ENCODE data around the gene MORN1. TPM values are rescaled to one million over a fixed set of nuclear protein-coding genes. Genes with fewer than 3 reads are reported as not detected.

MORN1 gene
- total and polyA plus RNA-seq, 10 of the 15 experiments (the other 5 are each of a cell fraction or from before 2014, with no cell fraction given), result 0.76 to 7.9 (median 5.5) TPM

DNA sequence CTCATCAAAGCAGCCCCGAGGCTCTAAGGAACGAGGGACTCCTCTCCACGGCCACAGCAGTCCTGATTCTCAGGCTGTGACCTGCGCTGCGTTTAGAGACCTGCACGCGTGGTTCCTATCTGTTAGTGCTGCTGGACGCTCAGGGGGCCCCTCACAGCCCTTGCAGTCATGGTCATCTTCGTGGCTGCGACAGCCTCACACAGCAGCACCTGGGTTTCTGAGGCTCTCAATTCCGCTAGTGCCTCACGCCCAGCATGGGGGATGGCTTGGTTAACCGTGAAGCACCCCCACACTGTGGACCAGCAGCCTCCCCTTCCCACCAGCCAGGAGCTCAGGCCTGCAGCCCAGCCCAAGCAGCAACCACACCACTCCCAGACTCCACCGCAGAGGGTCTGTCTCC is 7.8 kb downstream of the MORN1 start (continued):
- TF ChIP-seq SREBF1 (IDR thresholded peaks at IDR 0.05; ENCODE audit: low read length) (no peak), BCL3 (IDR thresholded peaks at IDR 0.05; ENCODE audit: borderline replicate concordance, insufficient read depth, low read depth, low read length, poor library complexity, severe bottlenecking) (no peak), KLF5 (IDR thresholded peaks at IDR 0.05; ENCODE audit: partially characterized antibody) (no peak)

- DNase-seq (ENCODE audit: low read depth, low spot score) (no peak), ATAC-seq (peak; percentile 74), FAIRE-seq (no peak)
- 35% methylated on average over 13 of the region's 13 CpGs for WGBS (ENCODE audit: insufficient coverage, insufficient replicate concordance, low lambda C conversion rate, missing lambda C conversion rate)
- CTCF ChIA-PET, result interaction anchor here (0.5 to 4.4 kb wide), 12 partner anchors 9 to 1415 kb away, joined by 3 to 98 read pairs (median 7); partner anchors contain the start of genes FAAP20, MORN1 and RER1
- peaks cover 4% of the 10 kb centered on the region; the same call in 1 of the 2 replicates for H3K79me2 ChIP-seq (ENCODE audit: control insufficient read depth, insufficient read depth, low read length)
- SMC1A ChIA-PET (ENCODE audit: uncharacterized antibody, unreplicated experiment), result interaction anchor here (0.7 to 4.2 kb wide), 4 partner anchors 154 to 187 kb away, joined by 3 to 62 read pairs (median 3); partner anchors contain the start of gene FAAP20
- H3K4me3 ChIP-seq, result no peak overlapping the region
- H3K36me3 ChIP-seq (ENCODE audit: control insufficient read depth in 2 of 2, insufficient read depth in 2 of 2, low read length in 1 of 2), result no peaks in the 10 kb centered on the region; a peak in 1 of 4 replicates
- H2AFZ ChIP-seq (ENCODE audit: control insufficient read depth, low read depth, low read length), result no peak overlapping the region
- TF ChIP-seq CREB1 (IDR thresholded peaks at IDR 0.05; ENCODE audit: low read depth) (no peak), RAD21 (IDR thresholded peaks at IDR 0.05; ENCODE audit: insufficient read depth, low read depth, low read length) (peak; percentile 16; the same call in 1 of the 2 replicates), ATF3 (IDR thresholded peaks at IDR 0.05; ENCODE audit: borderline replicate concordance, extremely low read depth, low read depth, low read length) (no peak), NFYA (IDR thresholded peaks at IDR 0.05; ENCODE audit: borderline replicate concordance, low read depth, low read length) (no peak)
- TF ChIP-seq, protein P1, sequence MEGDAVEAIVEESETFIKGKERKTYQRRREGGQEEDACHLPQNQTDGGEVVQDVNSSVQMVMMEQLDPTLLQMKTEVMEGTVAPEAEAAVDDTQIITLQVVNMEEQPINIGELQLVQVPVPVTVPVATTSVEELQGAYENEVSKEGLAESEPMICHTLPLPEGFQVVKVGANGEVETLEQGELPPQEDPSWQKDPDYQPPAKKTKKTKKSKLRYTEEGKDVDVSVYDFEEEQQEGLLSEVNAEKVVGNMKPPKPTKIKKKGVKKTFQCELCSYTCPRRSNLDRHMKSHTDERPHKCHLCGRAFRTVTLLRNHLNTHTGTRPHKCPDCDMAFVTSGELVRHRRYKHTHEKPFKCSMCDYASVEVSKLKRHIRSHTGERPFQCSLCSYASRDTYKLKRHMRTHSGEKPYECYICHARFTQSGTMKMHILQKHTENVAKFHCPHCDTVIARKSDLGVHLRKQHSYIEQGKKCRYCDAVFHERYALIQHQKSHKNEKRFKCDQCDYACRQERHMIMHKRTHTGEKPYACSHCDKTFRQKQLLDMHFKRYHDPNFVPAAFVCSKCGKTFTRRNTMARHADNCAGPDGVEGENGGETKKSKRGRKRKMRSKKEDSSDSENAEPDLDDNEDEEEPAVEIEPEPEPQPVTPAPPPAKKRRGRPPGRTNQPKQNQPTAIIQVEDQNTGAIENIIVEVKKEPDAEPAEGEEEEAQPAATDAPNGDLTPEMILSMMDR (IDR thresholded peaks at IDR 0.05 in 2 of 3, conservative IDR thresholded peaks at IDR 0.05 in 1 of 3; ENCODE audit: control insufficient read depth in 2 of 3, extremely low read depth in 1 of 3, insufficient read depth in 1 of 3, low read depth in 3 of 3, low read length in 3 of 3), result peak; percentile 44 to 54 (median 52)
- POLR2A ChIA-PET, result interaction anchor here (1.0 to 1.8 kb wide), 2 partner anchors 9 to 188 kb away, joined by 3 to 12 read pairs; partner anchors contain the start of genes FAAP20, MORN1 and RER1
- H3K27ac ChIP-seq (ENCODE audit: control insufficient read depth, insufficient read depth), result no peak overlapping the region
- intact Hi-C loops (cut with micrococcal nuclease; ENCODE audit: unreplicated experiment) (no loop called here), in situ Hi-C loops (cut with MboI) (no loop called here)
- no peak overlapping the region for H3K4me2 ChIP-seq (ENCODE audit: control insufficient read depth, insufficient read depth)
- no peaks in the 10 kb centered on the region for H3K27me3 ChIP-seq (replicated peaks in 1 of 2; ENCODE audit: control insufficient read depth in 2 of 2, insufficient read depth in 2 of 2, low read length in 1 of 2)
- H3K4me1 ChIP-seq (ENCODE audit: control insufficient read depth, insufficient read depth, low read length), result peaks cover 18% of the 10 kb centered on the region
- H3K9ac ChIP-seq (ENCODE audit: control insufficient read depth, insufficient read depth, low read length), result no peak overlapping the region
- no peaks in the 10 kb centered on the region for H4K20me1 ChIP-seq (ENCODE audit: control insufficient read depth, insufficient read depth)
- H3K9me3 ChIP-seq (replicated peaks; ENCODE audit: control insufficient read depth, insufficient read depth, low read length), result no peaks in the 10 kb centered on the region
- RAD21 ChIA-PET (ENCODE audit: unreplicated experiment), result interaction anchor here (0.5 to 4.2 kb wide), 8 partner anchors 8 to 565 kb away, joined by 3 to 78 read pairs (median 3); partner anchors contain the start of genes FAAP20, MORN1, PANK4 and RER1
- BruUV-seq (replicated peaks), result no TSS peak
Measured at GRCh38 chr1:2382621-2383361, 8.6 kb downstream of the MORN1 start.

Data from GM12878 (cell line).